Activated T-cell treated with anti-CD3 and anti-CD28 coated beads, Interleukin-2, amount 50 U/mL, for 1 hour (primary cell): ENCODE data around the gene SLC25A21.

ENCODE experiments used
- DNase-seq: peaks from one replicate; pipeline ENCODE4 v3.0.0-alpha.2; 2020

Gene SLC25A21

GRCh38 chr14:36658123-36659009 lies 514.0 kb downstream of the SLC25A21 start:
- DNase-seq, result no peak

- DNase-seq, result no peak
These were observed 514.8 kb downstream of the SLC25A21 start for GRCh38 chr14:36657399-36658122.

GRCh38 chr14:36656687-36657398 lies 515.6 kb downstream of the SLC25A21 start:
- no peak for DNase-seq

GRCh38 chr14:36655963-36656686 lies 516.3 kb downstream of the SLC25A21 start:
- DNase-seq, result no peak

GRCh38 chr14:36655571-36655962 lies 516.8 kb downstream of the SLC25A21 start:
- DNase-seq, result no peak

GRCh38 chr14:36654794-36655381 lies 517.5 kb downstream of the SLC25A21 start:
- DNase-seq, result no peak

GRCh38 chr14:36653962-36654793 lies 518.2 kb downstream of the SLC25A21 start:
- DNase-seq, result no peak

- no peak for DNase-seq
These were observed 519.0 kb downstream of the SLC25A21 start for GRCh38 chr14:36653413-36653812.

GRCh38 chr14:36652542-36653201 lies 519.7 kb downstream of the SLC25A21 start:
- DNase-seq, result no peak

- no peak for DNase-seq
These were observed 522.3 kb downstream of the SLC25A21 start for GRCh38 chr14:36649872-36650650.

- DNase-seq, result no peak
These were observed 524.3 kb downstream of the SLC25A21 start for GRCh38 chr14:36647824-36648753.

GRCh38 chr14:36647417-36647823 lies 525.0 kb downstream of the SLC25A21 start:
- DNase-seq, result no peak

GRCh38 chr14:36646664-36647416 lies 525.6 kb downstream of the SLC25A21 start:
- no peak for DNase-seq

GRCh38 chr14:36633580-36633979 lies 538.8 kb downstream of the SLC25A21 start:
- DNase-seq, result no peak
